Omental fat pad (tissue), 4 donors: ENCODE data around the gene TDP1. TPM values are rescaled to one million over a fixed set of nuclear protein-coding genes. Genes with fewer than 3 reads are reported as not detected.
A peak's percentile ranks its signal among the peaks of the same experiment; 100 is the strongest.

ENCODE experiments used
- ATAC-seq: fragments of 150-250 bp; one replicate; pipeline ENCODE4 v1.9.1; 2016; ENCODE audit warnings: mild to moderate bottlenecking, moderate library complexity; ENCODE audit not compliant: low FRiP score
- DNase-seq: peaks from one replicate; pipeline ENCODE4 v3.0.0-alpha.2; 2019; ENCODE audit warnings: low spot score
- total RNA-seq, 4 donors: library from RNA; depleted of rRNA; stranded (reverse); fragments of >200 nt; gene quantifications; one replicate each; pipeline ENCODE4 v1.1.0, GENCODE V29; 2016
- TF ChIP-seq, protein P1 (sequence below), 3 donors: fragments of 450-650 bp; IDR thresholded peaks; one replicate each; pipeline ENCODE4 v1.5.1; 2016 to 2017; ENCODE audit warnings: antibody characterized with exemption in 3 of 3, mild to moderate bottlenecking in 3 of 3, moderate library complexity in 2 of 3

The TDP1 gene
- total RNA-seq, 4 donors from 2014 or later = 10.2 to 14.2 (median 12.9) TPM

DNA sequence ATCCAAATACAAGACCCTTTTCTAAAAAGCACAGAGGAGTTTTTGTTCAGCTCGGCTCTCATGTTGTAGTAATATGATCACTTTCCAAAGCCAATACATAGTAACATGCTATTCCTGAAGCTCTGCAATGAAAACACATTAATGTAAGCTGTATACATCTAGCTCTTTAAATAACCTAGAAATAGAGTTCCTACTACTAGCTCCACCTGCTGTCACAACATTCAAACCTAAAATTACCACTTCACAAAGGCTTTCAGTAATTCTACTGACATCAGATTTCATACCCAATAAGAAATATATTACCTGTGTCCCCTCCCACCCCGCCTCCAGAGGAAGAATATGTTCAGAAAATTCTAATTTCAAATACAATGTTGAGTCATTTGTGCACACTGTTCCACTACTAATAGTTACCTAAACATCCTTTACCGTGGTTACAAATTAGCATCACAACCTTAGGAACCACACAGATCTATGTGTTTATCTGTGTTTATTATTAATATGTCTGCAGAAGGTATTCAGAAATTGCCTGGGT lies 19.0 kb upstream of the TDP1 start:
- no peak for ATAC-seq
- no peak for DNase-seq
- TF ChIP-seq, protein P1, sequence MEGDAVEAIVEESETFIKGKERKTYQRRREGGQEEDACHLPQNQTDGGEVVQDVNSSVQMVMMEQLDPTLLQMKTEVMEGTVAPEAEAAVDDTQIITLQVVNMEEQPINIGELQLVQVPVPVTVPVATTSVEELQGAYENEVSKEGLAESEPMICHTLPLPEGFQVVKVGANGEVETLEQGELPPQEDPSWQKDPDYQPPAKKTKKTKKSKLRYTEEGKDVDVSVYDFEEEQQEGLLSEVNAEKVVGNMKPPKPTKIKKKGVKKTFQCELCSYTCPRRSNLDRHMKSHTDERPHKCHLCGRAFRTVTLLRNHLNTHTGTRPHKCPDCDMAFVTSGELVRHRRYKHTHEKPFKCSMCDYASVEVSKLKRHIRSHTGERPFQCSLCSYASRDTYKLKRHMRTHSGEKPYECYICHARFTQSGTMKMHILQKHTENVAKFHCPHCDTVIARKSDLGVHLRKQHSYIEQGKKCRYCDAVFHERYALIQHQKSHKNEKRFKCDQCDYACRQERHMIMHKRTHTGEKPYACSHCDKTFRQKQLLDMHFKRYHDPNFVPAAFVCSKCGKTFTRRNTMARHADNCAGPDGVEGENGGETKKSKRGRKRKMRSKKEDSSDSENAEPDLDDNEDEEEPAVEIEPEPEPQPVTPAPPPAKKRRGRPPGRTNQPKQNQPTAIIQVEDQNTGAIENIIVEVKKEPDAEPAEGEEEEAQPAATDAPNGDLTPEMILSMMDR (IDR thresholded peaks at IDR 0.05) = no peak

DNA sequence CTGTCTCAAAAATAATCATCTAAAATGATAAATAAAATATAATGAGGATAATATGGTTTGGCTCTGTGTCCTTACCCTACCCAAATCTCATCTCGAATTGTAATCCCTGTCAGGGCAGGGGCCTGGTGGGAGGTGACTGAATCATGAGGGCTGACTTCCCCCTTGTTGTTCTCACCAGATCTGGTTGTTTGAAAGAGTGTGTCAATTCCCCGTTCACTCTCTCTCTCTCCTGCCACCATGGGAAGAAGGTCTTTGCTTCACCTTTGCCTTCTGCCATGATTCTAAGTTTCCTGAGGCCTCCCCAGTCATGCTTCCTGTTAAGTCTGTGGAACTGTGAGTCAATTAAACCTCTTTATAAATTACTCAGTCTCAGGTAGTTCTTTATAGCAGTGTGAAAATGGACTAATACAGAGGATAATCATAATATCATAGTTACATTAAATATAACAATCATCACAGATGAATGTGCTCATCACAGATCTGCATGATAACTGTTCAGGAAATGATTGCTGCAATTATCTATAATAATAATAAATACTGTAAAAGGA lies 13.8 kb upstream of the TDP1 start:
- ATAC-seq (no peak), DNase-seq (no peak)
- TF ChIP-seq, protein P1 (IDR thresholded peaks at IDR 0.05) = no peak

- ATAC-seq = no peak
- TF ChIP-seq, protein P1 (IDR thresholded peaks at IDR 0.05) = no peak
- no peak for DNase-seq
These were observed 8.4 kb upstream of the TDP1 start for GRCh38 chr14:89947344-89947743.

DNA sequence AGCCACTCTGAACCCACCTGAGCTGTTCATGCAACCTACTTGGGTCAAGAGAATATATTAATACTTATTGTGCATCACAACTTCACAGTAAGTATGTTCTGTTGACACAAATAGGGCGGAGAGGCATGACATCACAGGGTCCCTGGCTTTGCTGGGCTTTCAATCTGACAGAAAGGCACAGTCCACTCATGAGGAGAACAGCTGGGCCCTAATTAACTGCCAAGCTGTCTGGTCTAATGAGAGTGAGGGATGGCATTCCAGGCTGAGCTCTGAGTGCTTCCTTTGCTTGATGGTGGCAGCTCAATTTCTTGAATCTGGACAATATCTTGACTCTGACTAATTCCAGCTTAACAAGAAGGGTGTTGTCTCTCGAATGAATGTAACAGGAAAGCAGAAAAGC lies 3.2 kb upstream of the TDP1 start:
- DNase-seq (no peak), ATAC-seq (no peak)
- TF ChIP-seq, protein P1 (IDR thresholded peaks at IDR 0.05) = no peak

DNA sequence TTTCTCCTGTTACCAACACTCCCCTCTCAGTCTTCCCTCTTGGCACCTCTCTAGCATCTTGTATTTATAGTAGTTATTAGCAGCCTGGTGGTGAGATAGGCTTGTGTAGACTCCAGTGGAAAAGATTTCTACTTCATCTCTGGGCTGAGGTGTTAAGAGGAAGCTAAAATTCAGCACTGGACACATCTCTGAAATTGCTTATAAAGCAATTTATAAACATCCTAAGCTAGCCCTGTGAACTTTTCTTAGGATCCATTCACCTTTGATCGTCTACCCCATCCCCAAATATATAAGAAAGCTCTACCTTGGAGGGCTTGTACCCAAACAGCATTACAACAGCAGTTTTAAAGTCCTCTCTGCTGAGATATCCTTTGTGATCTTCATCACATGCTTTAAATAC lies 2.1 kb upstream of the TDP1 start:
- DNase-seq (no peak), ATAC-seq (no peak)
- TF ChIP-seq, protein P1 (IDR thresholded peaks at IDR 0.05) = no peak

DNA sequence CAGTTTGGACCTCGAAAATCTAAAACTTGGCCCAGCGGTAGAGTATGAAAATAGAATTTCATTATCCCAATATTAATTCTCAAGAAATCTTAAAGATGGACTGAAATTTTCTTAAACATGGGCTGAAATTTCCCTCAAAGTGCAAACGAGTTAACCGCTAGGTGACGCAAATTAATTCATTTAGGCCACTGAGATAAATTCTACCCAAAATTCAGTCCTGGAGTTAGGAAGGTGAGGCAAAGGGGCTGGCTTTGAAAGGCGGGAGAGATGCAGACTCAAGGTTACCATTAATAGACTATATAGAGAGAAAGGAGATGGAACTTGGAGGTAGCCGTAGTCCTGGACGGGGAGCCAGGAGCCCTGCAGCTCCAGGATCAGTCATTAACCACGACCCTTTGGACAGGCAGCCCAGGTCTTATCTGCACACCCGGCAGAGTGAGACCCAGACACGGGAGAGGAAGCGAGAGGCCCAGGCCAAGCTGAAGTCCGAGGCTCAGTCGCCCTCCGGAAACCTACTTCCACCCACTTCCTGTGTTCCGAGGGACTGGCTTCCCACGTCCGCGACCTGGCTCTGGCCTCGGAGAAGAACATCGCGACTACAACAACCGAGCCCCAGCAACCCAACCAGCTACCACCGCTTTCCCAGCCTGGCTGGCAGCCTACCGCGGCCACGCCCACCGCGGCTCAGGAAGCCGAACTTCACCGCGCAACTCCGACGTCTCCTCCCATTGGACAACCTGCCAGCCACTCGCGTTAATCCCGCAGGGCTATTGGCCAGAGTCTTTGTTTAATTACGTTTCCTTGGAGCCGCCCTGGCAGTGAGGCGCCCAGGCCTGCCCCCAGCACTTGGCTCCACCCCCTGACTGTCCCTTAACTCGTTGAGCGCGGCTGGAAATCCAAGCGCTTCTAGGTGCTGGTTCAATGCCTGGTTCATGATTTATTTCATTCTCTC lies 1.4 kb upstream of the TDP1 start, which contains the start of gene EFCAB11:
Gene EFCAB11, minus strand, starts transcription at position 661 of the 952 bp plus-strand sequence. Its CDS starts 70 bp downstream, at position 591.
- peak; percentile 86 for DNase-seq
- TF ChIP-seq, protein P1 (IDR thresholded peaks at IDR 0.05) = no peak
- peak; percentile 89 for ATAC-seq
